Neural cell (in vitro differentiated cells): ENCODE data around the gene BTBD1.

Experiments
- CTCF ChIP-seq: fragments of 450-650 bp; IDR thresholded peaks from 2 replicates; pipeline ENCODE4 v1.5.1; 2014; ENCODE audit warnings: antibody characterized with exemption, mild to moderate bottlenecking, moderate library complexity; ENCODE audit not compliant: poor library complexity, severe bottlenecking
- EP300 ChIP-seq: fragments of 450-650 bp; conservative IDR thresholded peaks from 2 replicates; pipeline ENCODE4 v1.6.1; 2014; ENCODE audit warnings: antibody characterized with exemption, mild to moderate bottlenecking, moderate library complexity; ENCODE audit not compliant: poor library complexity, severe bottlenecking
- EZH2 ChIP-seq: fragments of 200-600, 300-800 bp; shearing (Covaris generic), sonication (generic); IDR thresholded peaks from 2 replicates; pipeline ENCODE4 v1.6.1; 2014; ENCODE audit warnings: antibody characterized with exemption, low read length, borderline replicate concordance, mild to moderate bottlenecking; ENCODE audit not compliant: insufficient read depth, poor library complexity, severe bottlenecking
- MXI1 ChIP-seq: fragments of 450-650 bp; conservative IDR thresholded peaks from 2 replicates; pipeline ENCODE4 v1.6.1; 2014; ENCODE audit warnings: antibody characterized with exemption, mild to moderate bottlenecking; ENCODE audit not compliant: poor library complexity, severe bottlenecking
- POLR2AphosphoS5 ChIP-seq: IDR thresholded peaks from 2 replicates; pipeline ENCODE4 v1.6.1; 2012
- TAF1 ChIP-seq: IDR thresholded peaks from 2 replicates; pipeline ENCODE4 v1.6.1; 2012; ENCODE audit warnings: low read depth

- TF ChIP-seq CTCF (no peak), POLR2AphosphoS5 (no peak), EZH2 (no peak), EP300 (no peak), MXI1 (no peak), TAF1 (no peak)
Measured at GRCh38 chr15:83112956-83113299, 45.9 kb upstream of the BTBD1 start.
